ENCODE measurements around the gene OR7G2.

OR7G2 gene

DNA sequence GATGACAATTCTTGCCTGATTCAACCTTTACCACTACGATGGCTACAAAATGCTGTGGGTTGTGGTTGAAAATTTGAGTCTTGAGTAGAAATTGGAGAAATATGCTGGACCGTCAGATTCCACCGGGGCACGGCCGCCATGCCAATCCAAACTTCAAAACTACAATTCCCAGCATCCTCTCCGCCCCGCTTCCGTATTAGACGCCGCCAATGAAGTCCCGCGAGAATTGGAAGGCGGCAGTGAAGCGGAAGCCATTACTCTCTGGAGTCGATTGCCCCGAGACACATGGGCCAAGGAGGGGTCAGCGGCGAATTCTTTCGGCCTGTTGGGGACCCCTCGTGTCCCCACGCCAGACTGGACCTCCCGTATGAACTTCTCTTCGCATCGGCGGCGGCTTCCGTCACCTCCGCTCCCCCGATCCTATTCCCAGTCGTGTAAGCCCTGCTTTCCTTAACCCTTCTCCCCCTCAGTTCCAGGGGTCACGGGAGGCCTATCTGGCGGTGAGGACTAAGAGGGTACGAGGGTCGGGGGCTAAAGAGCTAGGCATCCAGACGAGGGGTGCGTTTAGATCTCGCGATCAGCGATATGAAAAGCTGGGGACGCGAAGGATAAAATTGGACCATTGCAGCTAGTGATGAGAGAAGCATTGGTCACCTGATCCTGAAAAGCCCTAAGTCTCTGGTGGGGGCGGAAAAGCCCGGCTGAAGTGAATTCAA lies 33.0 kb upstream of the OR7G2 start, which contains the start of gene ZNF317:
Gene ZNF317, plus strand, starts transcription at position 239 of the 716 bp plus-strand sequence. CDS start 15,620 bp downstream, outside the sequence.
- TF ChIP-seq SPI1 (IDR thresholded peaks at IDR 0.05; ENCODE audit: borderline replicate concordance, low read depth) (peak; percentile 72), GABPA (IDR thresholded peaks at IDR 0.05; ENCODE audit: low read depth) (peak; percentile 60), POLR2AphosphoS5 (IDR thresholded peaks at IDR 0.05; ENCODE audit: low read depth) (peak; percentile 96), REST (IDR thresholded peaks at IDR 0.05; ENCODE audit: insufficient replicate concordance, low read depth) (peak; percentile 75)
- TF ChIP-seq, protein P1, sequence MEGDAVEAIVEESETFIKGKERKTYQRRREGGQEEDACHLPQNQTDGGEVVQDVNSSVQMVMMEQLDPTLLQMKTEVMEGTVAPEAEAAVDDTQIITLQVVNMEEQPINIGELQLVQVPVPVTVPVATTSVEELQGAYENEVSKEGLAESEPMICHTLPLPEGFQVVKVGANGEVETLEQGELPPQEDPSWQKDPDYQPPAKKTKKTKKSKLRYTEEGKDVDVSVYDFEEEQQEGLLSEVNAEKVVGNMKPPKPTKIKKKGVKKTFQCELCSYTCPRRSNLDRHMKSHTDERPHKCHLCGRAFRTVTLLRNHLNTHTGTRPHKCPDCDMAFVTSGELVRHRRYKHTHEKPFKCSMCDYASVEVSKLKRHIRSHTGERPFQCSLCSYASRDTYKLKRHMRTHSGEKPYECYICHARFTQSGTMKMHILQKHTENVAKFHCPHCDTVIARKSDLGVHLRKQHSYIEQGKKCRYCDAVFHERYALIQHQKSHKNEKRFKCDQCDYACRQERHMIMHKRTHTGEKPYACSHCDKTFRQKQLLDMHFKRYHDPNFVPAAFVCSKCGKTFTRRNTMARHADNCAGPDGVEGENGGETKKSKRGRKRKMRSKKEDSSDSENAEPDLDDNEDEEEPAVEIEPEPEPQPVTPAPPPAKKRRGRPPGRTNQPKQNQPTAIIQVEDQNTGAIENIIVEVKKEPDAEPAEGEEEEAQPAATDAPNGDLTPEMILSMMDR (IDR thresholded peaks at IDR 0.05; ENCODE audit: insufficient read depth, low read length) = no peak
- peak within 1 kb of the TSS; percentile 91 for H3K4me3 ChIP-seq (replicated peaks; ENCODE audit: insufficient read depth, low read length)
- peak; percentile 78 to 93 for DNase-seq (ENCODE audit: low read depth in 1 of 2, low spot score in 1 of 2)
- H3K27me3 ChIP-seq (ENCODE audit: insufficient read depth, poor library complexity, severe bottlenecking) = no peaks in the 10 kb centered on the region
- H3K27ac ChIP-seq (replicated peaks) = peak within 1 kb of the TSS; percentile 83

- H3K27ac ChIP-seq (replicated peaks) = peak overlapping the region; percentile 83
- H3K4me3 ChIP-seq (replicated peaks; ENCODE audit: insufficient read depth, low read length) = peak overlapping the region; percentile 91
- TF ChIP-seq GABPA (IDR thresholded peaks at IDR 0.05; ENCODE audit: low read depth) = no peak
- TF ChIP-seq REST (IDR thresholded peaks at IDR 0.05; ENCODE audit: insufficient replicate concordance, low read depth) = no peak
- TF ChIP-seq, protein P1 (IDR thresholded peaks at IDR 0.05; ENCODE audit: insufficient read depth, low read length) = no peak
- TF ChIP-seq POLR2AphosphoS5 (IDR thresholded peaks at IDR 0.05; ENCODE audit: low read depth) = no peak
- no peak for TF ChIP-seq SPI1 (IDR thresholded peaks at IDR 0.05; ENCODE audit: borderline replicate concordance, low read depth)
Observed at GRCh38 chr19:9139609-9140158, 32.4 kb upstream of the OR7G2 start.

GRCh38 chr19:9132422-9132821 lies 25.1 kb upstream of the OR7G2 start:
- DNase-seq (ENCODE audit: low read depth in 1 of 2, low spot score in 1 of 2) = no peak
- H3K4me3 ChIP-seq (replicated peaks; ENCODE audit: insufficient read depth, low read length) = no peak overlapping the region
- no peak for TF ChIP-seq GABPA (IDR thresholded peaks at IDR 0.05; ENCODE audit: low read depth)
- TF ChIP-seq, protein P1 (IDR thresholded peaks at IDR 0.05; ENCODE audit: insufficient read depth, low read length) = no peak
- TF ChIP-seq POLR2AphosphoS5 (IDR thresholded peaks at IDR 0.05; ENCODE audit: low read depth) = no peak
- no peak for TF ChIP-seq REST (IDR thresholded peaks at IDR 0.05; ENCODE audit: insufficient replicate concordance, low read depth)
- TF ChIP-seq SPI1 (IDR thresholded peaks at IDR 0.05; ENCODE audit: borderline replicate concordance, low read depth) = no peak
- H3K27ac ChIP-seq (replicated peaks) = no peak overlapping the region
- H3K27me3 ChIP-seq (ENCODE audit: insufficient read depth, poor library complexity, severe bottlenecking) = no peaks in the 10 kb centered on the region

More at GRCh38 chr19:9139609-9140158, 32.4 kb upstream of the OR7G2 start:
- no peaks in the 10 kb centered on the region for H3K27me3 ChIP-seq (ENCODE audit: insufficient read depth, poor library complexity, severe bottlenecking)
- no peak for DNase-seq (ENCODE audit: low read depth in 1 of 2, low spot score in 1 of 2)
